AG09319 (cell line): ENCODE data around the gene UGT2B15.

Experiments
- DNase-seq: peaks from one replicate; pipeline ENCODE4 v3.0.0-alpha.2; 2010; ENCODE audit warnings: low read depth; ENCODE audit errors: extremely low read depth
- CTCF ChIP-seq: IDR thresholded peaks from 2 replicates; pipeline ENCODE4 v1.5.1; 2011; ENCODE audit warnings: low read depth, mild to moderate bottlenecking, inconsistent platforms, low read length, moderate library complexity

Gene UGT2B15

GRCh38 chr4:68617003-68617698, 53.3 kb downstream of the UGT2B15 start:
- no peak for TF ChIP-seq CTCF
- DNase-seq, result no peak

GRCh38 chr4:68615699-68616422, 54.6 kb downstream of the UGT2B15 start:
- no peak for DNase-seq
- no peak for TF ChIP-seq CTCF

- DNase-seq, result no peak
- no peak for TF ChIP-seq CTCF
Observed at GRCh38 chr4:68613752-68614151, 56.7 kb downstream of the UGT2B15 start.

- no peak for TF ChIP-seq CTCF
- DNase-seq, result no peak
Observed at GRCh38 chr4:68606240-68606639, 64.2 kb downstream of the UGT2B15 start.

- no peak for DNase-seq
- no peak for TF ChIP-seq CTCF
Observed at GRCh38 chr4:68599150-68599549, 71.3 kb downstream of the UGT2B15 start.

- TF ChIP-seq CTCF, result no peak
- no peak for DNase-seq
Observed at GRCh38 chr4:68597482-68597881, 73.0 kb downstream of the UGT2B15 start.
